Muscle of leg (tissue), 11 donors: Measurements from ENCODE around the gene ADGRB3. TPM values are rescaled to one million over a fixed set of nuclear protein-coding genes. Genes with fewer than 3 reads are reported as not detected.
"Not testable (repeated sequence)": the region's sequence is repeated elsewhere in the genome, so short reads cannot be mapped to it uniquely, and the experiment has no call there.

Source experiments
- DNase-seq: peaks from one replicate; pipeline ENCODE4 v3.0.0; 2013
- H3K27ac ChIP-seq: one replicate; pipeline ENCODE4 v1.5.1; 2013; ENCODE audit warnings: mild to moderate bottlenecking, low read length, control low read depth
- H3K27me3 ChIP-seq: one replicate; pipeline ENCODE4 v1.6.1; 2013; ENCODE audit warnings: low read length; ENCODE audit not compliant: control insufficient read depth, insufficient read depth
- H3K36me3 ChIP-seq: one replicate; pipeline ENCODE4 v1.6.1; 2013; ENCODE audit warnings: low read length; ENCODE audit not compliant: control insufficient read depth, insufficient read depth
- H3K4me1 ChIP-seq: one replicate; pipeline ENCODE4 v1.6.1; 2013; ENCODE audit warnings: low read length; ENCODE audit not compliant: control insufficient read depth, insufficient read depth
- H3K4me3 ChIP-seq: one replicate; pipeline ENCODE4 v1.5.1; 2013; ENCODE audit warnings: low read length, control low read depth
- H3K9me3 ChIP-seq: replicated peaks from 2 replicates; pipeline ENCODE4 v1.6.1; 2013; ENCODE audit warnings: low read depth, low read length; ENCODE audit not compliant: control insufficient read depth
- WGBS: methylation state at CpG from one replicate; pipeline ENCODE4 v1.1.5; 2013; ENCODE audit warnings: missing lambda C conversion rate; ENCODE audit not compliant: insufficient coverage; 5-methylcytosine and 5-hydroxymethylcytosine counted together
- polyA plus RNA-seq, 8 donors: library from polyadenylated mRNA; unstranded; fragments of 120-200 nt; gene quantifications; one replicate each; pipeline versions ENCODE4 v1.2.1 to v1.2.3, GENCODE V29; 2013; ENCODE audit warnings: inconsistent platforms in 1 of 8, low replicate concordance in 1 of 8; ENCODE audit not compliant: insufficient read length in 8 of 8, insufficient read depth in 1 of 8
- total RNA-seq: library from RNA; stranded (reverse); fragments of 120-200 nt; gene quantifications from one replicate; pipeline ENCODE4 v1.2.4, GENCODE V29; 2013

ADGRB3 gene
- total and polyA plus RNA-seq, 9 donors: 0.78 to 2.6 (median 1.3) TPM

- DNase-seq: no peak
- Histone ChIP-seq H3K36me3 (no peaks in the 10 kb centered on the region), H3K4me3 (no peak overlapping the region), H3K27me3 (no peaks in the 10 kb centered on the region), H3K9me3 (no peaks in the 10 kb centered on the region), H3K27ac (no peak overlapping the region), H3K4me1 (no peaks in the 10 kb centered on the region)
Measured at GRCh38 chr6:69421269-69421668, 786.2 kb downstream of the ADGRB3 start.

DNA sequence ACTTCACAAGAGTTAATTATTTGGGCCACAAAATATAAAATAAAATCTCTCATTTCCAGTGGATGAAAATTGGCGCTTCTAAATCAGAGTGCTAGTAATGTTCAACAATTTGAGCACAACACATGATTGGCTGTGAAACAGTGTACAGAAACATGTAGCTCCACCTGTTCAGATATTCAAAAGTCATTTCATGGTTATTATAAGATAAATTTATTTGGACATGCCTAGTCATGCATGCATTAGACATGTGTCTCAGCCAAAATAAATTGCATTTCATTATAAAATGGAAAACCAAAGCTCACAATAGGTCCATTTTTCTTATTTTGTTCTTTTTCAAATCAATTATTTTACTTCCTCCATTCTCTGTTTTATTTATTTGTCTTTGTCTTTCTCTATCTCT is 786.9 kb downstream of the ADGRB3 start:
- Histone ChIP-seq H3K27ac (no peak overlapping the region), H3K9me3 (no peaks in the 10 kb centered on the region), H3K36me3 (no peaks in the 10 kb centered on the region), H3K4me1 (no peaks in the 10 kb centered on the region), H3K4me3 (no peak overlapping the region), H3K27me3 (no peaks in the 10 kb centered on the region)
- WGBS: no CpG with 5 or more reads among the region's 1 CpG
- DNase-seq: peak; percentile 32

GRCh38 chr6:69422475-69422874 is 787.4 kb downstream of the ADGRB3 start:
- WGBS: no CpG with 5 or more reads among the region's 3 CpGs
- H3K9me3 ChIP-seq: no peaks in the 10 kb centered on the region
- H3K4me3 ChIP-seq: no peak overlapping the region
- peak; percentile 7 for DNase-seq
- H3K36me3 ChIP-seq: no peaks in the 10 kb centered on the region
- H3K27me3 ChIP-seq: no peaks in the 10 kb centered on the region
- no peaks in the 10 kb centered on the region for H3K4me1 ChIP-seq
- no peak overlapping the region for H3K27ac ChIP-seq

DNA sequence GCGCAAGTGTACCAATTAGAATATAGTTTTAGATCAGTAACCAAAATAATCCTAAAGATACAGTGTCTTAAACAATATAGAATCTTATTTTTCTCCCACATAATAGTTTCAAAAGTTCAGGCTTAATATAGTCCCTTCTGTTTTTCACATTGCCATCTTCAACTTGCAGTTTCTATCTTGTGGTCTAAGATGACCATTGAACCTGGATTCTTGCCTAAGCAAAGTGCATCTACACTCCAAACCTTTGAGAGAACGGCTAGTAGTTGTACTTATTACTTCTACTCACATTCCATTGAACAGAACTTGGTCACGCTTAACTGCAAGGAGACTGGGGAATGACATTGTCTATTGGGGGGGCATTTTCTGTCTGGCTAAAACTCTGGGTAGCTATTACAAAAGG is 788.7 kb downstream of the ADGRB3 start:
- no peak overlapping the region for H3K4me3 ChIP-seq
- no peaks in the 10 kb centered on the region for H3K4me1 ChIP-seq
- no peak overlapping the region for H3K27ac ChIP-seq
- H3K9me3 ChIP-seq: no peaks in the 10 kb centered on the region
- H3K36me3 ChIP-seq: no peaks in the 10 kb centered on the region
- DNase-seq: no peak
- H3K27me3 ChIP-seq: no peaks in the 10 kb centered on the region
- 100% methylated on average over 1 of the region's 3 CpGs for WGBS

DNA sequence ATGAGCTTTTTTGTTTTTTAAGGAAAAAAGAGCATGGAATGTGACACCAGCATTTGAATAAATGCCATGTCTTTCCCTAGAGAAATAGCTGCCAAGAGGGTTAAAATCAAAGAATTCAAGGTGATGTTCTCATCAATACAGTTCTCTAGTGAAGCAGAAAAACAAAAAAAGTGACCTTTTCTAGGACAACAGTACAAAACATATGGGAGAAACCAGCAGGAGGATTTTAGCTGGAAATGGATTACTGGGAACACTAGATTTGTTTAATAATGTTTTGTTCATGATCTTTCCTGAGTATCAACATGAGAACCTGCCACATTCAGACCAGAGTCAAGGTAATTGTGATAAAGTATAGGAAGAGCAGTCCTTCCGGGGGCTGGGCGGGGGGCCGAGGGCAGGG is 789.5 kb downstream of the ADGRB3 start:
- H3K4me1 ChIP-seq: no peaks in the 10 kb centered on the region
- DNase-seq: no peak

DNA sequence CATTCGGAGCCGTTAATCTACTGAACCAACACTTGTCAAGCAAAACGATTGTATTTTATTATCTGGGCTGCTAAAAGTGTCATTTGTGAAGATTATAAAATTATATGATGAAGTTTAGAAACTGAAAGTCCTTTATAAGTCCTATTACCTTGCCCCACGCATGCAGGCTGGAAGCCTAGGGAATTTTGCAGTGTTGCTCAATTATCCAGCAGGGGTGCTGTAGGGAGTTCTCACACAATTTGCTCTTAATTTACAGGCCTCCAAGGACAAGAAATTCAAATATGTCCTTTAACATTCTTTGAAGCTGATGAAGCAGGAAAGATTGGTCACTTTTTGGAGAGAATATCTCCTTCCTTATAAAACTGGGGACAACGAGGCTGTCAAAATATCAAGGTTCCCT is 792.8 kb downstream of the ADGRB3 start:
- no peak overlapping the region for H3K4me3 ChIP-seq
- no peaks in the 10 kb centered on the region for H3K9me3 ChIP-seq
- no peaks in the 10 kb centered on the region for H3K36me3 ChIP-seq
- no peak overlapping the region for H3K27ac ChIP-seq
- no CpG with 5 or more reads among the region's 5 CpGs for WGBS
- no peaks in the 10 kb centered on the region for H3K4me1 ChIP-seq
- no peak for DNase-seq
- H3K27me3 ChIP-seq: no peaks in the 10 kb centered on the region

More for the DNA sequence above, 789.5 kb downstream of the ADGRB3 start:
- Histone ChIP-seq H3K9me3 (no peaks in the 10 kb centered on the region), H3K27ac (no peak overlapping the region), H3K27me3 (no peaks in the 10 kb centered on the region), H3K4me3 (no peak overlapping the region), H3K36me3 (no peaks in the 10 kb centered on the region)
- no CpG with 5 or more reads among the region's 3 CpGs for WGBS

- not testable (repeated sequence) for H3K9me3 ChIP-seq, H3K4me3 ChIP-seq, H3K36me3 ChIP-seq, DNase-seq, H3K27ac ChIP-seq, H3K27me3 ChIP-seq, H3K4me1 ChIP-seq
- WGBS: 89% methylated on average over 8 of the region's 19 CpGs
Measured at GRCh38 chr6:69432168-69432567, 797.1 kb downstream of the ADGRB3 start.

GRCh38 chr6:69433116-69433515 is 798.0 kb downstream of the ADGRB3 start:
- DNase-seq, H3K4me1 ChIP-seq, H3K27ac ChIP-seq, H3K27me3 ChIP-seq, H3K36me3 ChIP-seq, H3K4me3 ChIP-seq, H3K9me3 ChIP-seq: not testable (repeated sequence)
- 86% methylated on average over 18 of the region's 22 CpGs for WGBS

DNA sequence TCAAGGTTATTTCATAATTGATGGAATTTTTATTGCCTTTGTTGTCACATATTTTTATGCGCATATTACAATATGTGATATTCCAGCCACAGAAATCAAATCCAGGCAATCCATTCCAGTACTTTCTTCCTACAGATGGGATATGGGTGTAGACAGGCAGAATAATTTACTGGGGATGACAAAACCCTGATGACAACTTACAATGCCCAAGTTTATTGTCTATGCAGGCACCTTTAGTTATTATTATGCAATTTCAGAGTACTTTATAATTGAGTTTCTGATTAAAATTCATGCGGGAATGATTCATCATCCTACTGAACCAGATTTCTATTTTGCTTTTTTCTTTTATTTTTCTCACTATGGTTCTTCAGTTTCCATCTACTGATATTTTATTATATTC is 803.0 kb downstream of the ADGRB3 start:
- Histone ChIP-seq H3K27me3 (no peaks in the 10 kb centered on the region), H3K4me3 (no peak overlapping the region), H3K27ac (no peak overlapping the region), H3K36me3 (no peaks in the 10 kb centered on the region), H3K9me3 (no peaks in the 10 kb centered on the region), H3K4me1 (no peaks in the 10 kb centered on the region)
- WGBS: no CpG with 5 or more reads among the region's 2 CpGs
- no peak for DNase-seq
